Stomach (tissue), 9 donors: ENCODE measurements around the gene TRPV4. TPM values are rescaled to one million over a fixed set of nuclear protein-coding genes. Genes with fewer than 3 reads are reported as not detected.

Experiments used
- DNase-seq, 2 donors: peaks; one replicate each; pipeline versions ENCODE4 v3.0.0 to v3.0.0-alpha.2; 2013 to 2019
- H3K27ac ChIP-seq, 5 donors: fragments of 200-600 bp in 4 of 5; sonication (generic) in 4 of 5; one replicate each; pipeline ENCODE4 v1.5.1; 2013 to 2019; ENCODE audit warnings: mild to moderate bottlenecking in 1 of 5, moderate library complexity in 1 of 5
- H3K27me3 ChIP-seq, 3 donors: fragments of 200-600 bp; sonication (generic); one replicate each; pipeline ENCODE4 v1.5.1; 2017 to 2019; ENCODE audit warnings: mixed run types in 1 of 3
- H3K36me3 ChIP-seq, 4 donors: fragments of 200-600 bp; sonication (generic); 1 replicate in 3 of 4; 2 replicates in 1 of 4; pipeline ENCODE4 v1.5.1; 2016 to 2019
- H3K4me1 ChIP-seq, 4 donors: fragments of 200-600 bp; sonication (generic); one replicate each; pipeline ENCODE4 v1.5.1; 2016 to 2019
- H3K4me3 ChIP-seq, 4 donors: fragments of 200-600 bp; sonication (generic) in 3 of 4; one replicate each; pipeline ENCODE4 v1.5.1; 2016 to 2019; ENCODE audit warnings: mild to moderate bottlenecking in 1 of 4
- H3K9me3 ChIP-seq, 4 donors: fragments of 200-600 bp; sonication (generic); one replicate each; pipeline ENCODE4 v1.5.1; 2016 to 2019
- CTCF ChIP-seq, 7 experiments: fragments of 450-650 bp in 4 of 7; fragments of 200-600 bp in 3 of 7; sonication (generic) in 3 of 7; IDR thresholded peaks; one replicate each; pipeline ENCODE4 v1.5.1; 2016 to 2019; ENCODE audit warnings: antibody characterized with exemption in 7 of 7, control low read depth in 2 of 7, mild to moderate bottlenecking in 1 of 7
- EP300 ChIP-seq: sonication (generic); formaldehyde crosslinking; IDR thresholded peaks from one replicate; pipeline ENCODE4 v1.6.1; 2017; ENCODE audit warnings: antibody characterized with exemption
- POLR2A ChIP-seq, 4 donors: fragments of 450-650 bp; IDR thresholded peaks; one replicate each; pipeline ENCODE4 v1.6.1; 2016; ENCODE audit warnings: antibody characterized with exemption in 4 of 4, control low read depth in 2 of 4, mild to moderate bottlenecking in 1 of 4, moderate library complexity in 1 of 4
- POLR2AphosphoS5 ChIP-seq, 3 donors: sonication (generic); formaldehyde crosslinking; IDR thresholded peaks; one replicate each; pipeline ENCODE4 v1.6.1; 2016; ENCODE audit warnings: antibody characterized with exemption in 3 of 3
- WGBS, 5 donors: extraction: QIAGEN DNeasy Blood & Tissue Kit in 3 of 5; methylation state at CpG; one replicate each; pipeline versions ENCODE4 v1.1.5 to v1.1.7; 2013 to 2018; 5-methylcytosine and 5-hydroxymethylcytosine counted together
- intact Hi-C: fragments of 100-400 bp; cut with DNase I; formaldehyde crosslinking; loops from one replicate; pipeline ENCODE4 v1.15.1; 2023; ENCODE audit warnings: low total_unique reads
- polyA plus RNA-seq, 3 donors: library from polyadenylated mRNA; stranded (reverse); fragments of 200-250 nt; gene quantifications; one replicate each; pipeline ENCODE4 v1.2.3, GENCODE V29; 2013
- total RNA-seq, 5 donors: library from RNA; depleted of rRNA; stranded (reverse); fragments of >200 nt; gene quantifications; one replicate each; pipeline versions ENCODE4 v1.1.0 to v1.2.3, GENCODE V29; 2014 to 2016
- donor health status: healthy with polysubstance abuse.
- donor health status: Bipolar disorder and iron deficiency.
- donor health status: healthy.

The TRPV4 gene
- total and polyA plus RNA-seq, 8 donors, result 0.75 to 3.8 (median 1.4) TPM; not detected in 4

- TF ChIP-seq POLR2A (IDR thresholded peaks at IDR 0.05) (no peak), EP300 (no peak), CTCF (IDR thresholded peaks at IDR 0.05) (no peak), POLR2AphosphoS5 (IDR thresholded peaks at IDR 0.05) (no peak)
- no peaks in the 10 kb centered on the region for H3K9me3 ChIP-seq
- H3K4me1 ChIP-seq, result no peaks in the 10 kb centered on the region
- no peak overlapping the region for H3K27ac ChIP-seq
- DNase-seq, result no peak
- H3K36me3 ChIP-seq, result no peaks in the 10 kb centered on the region
- 86 to 93% (median 90%) methylated on average over 4 of the region's 4 CpGs for WGBS, 5 donors
- intact Hi-C loops, result no loop called here
- peaks cover 0 to 19% (median 0%) of the 10 kb centered on the region in 3 donors for H3K27me3 ChIP-seq
- H3K4me3 ChIP-seq, result no peak overlapping the region
Observed at GRCh38 chr12:109815225-109815624, 18.0 kb downstream of the TRPV4 start.

- intact Hi-C loops, result no loop called here
- no peak for TF ChIP-seq CTCF (IDR thresholded peaks at IDR 0.05)
- no peak for TF ChIP-seq EP300
- no peak for TF ChIP-seq POLR2AphosphoS5 (IDR thresholded peaks at IDR 0.05)
- TF ChIP-seq POLR2A (IDR thresholded peaks at IDR 0.05), result no peak
- Histone ChIP-seq H3K9me3 (no peaks in the 10 kb centered on the region), H3K27me3 (peaks cover 0 to 19% (median 0%) of the 10 kb centered on the region in 3 donors), H3K27ac (no peak overlapping the region), H3K4me1 (no peaks in the 10 kb centered on the region), H3K4me3 (no peak overlapping the region), H3K36me3 (no peaks in the 10 kb centered on the region)
- DNase-seq, result no peak
- 73 to 92% (median 78%) methylated on average over 13 to 20 of the region's 20 CpGs for WGBS, 5 donors
Observed at GRCh38 chr12:109814600-109815150, 18.5 kb downstream of the TRPV4 start.

- Histone ChIP-seq H3K4me3 (no peak overlapping the region), H3K9me3 (no peaks in the 10 kb centered on the region), H3K36me3 (no peaks in the 10 kb centered on the region), H3K27me3 (peaks cover 0 to 19% (median 0%) of the 10 kb centered on the region in 3 donors), H3K4me1 (no peaks in the 10 kb centered on the region), H3K27ac (no peak overlapping the region)
- no peak for TF ChIP-seq POLR2A (IDR thresholded peaks at IDR 0.05)
- no peak for TF ChIP-seq CTCF (IDR thresholded peaks at IDR 0.05)
- TF ChIP-seq EP300, result no peak
- TF ChIP-seq POLR2AphosphoS5 (IDR thresholded peaks at IDR 0.05), result no peak
- no peak for DNase-seq
- intact Hi-C loops, result no loop called here
- 89 to 95% (median 93%) methylated on average over 6 of the region's 6 CpGs for WGBS, 5 donors
Observed at GRCh38 chr12:109813810-109814416, 19.3 kb downstream of the TRPV4 start.

GRCh38 chr12:109811624-109811995 is 21.6 kb downstream of the TRPV4 start:
- H3K9me3 ChIP-seq, result no peaks in the 10 kb centered on the region
- H3K36me3 ChIP-seq, result no peaks in the 10 kb centered on the region
- 65 to 84% (median 71%) methylated on average over 5 of the region's 5 CpGs for WGBS, 5 donors
- TF ChIP-seq EP300 (no peak), CTCF (IDR thresholded peaks at IDR 0.05) (no peak), POLR2AphosphoS5 (IDR thresholded peaks at IDR 0.05) (no peak), POLR2A (IDR thresholded peaks at IDR 0.05) (no peak)
- intact Hi-C loops, result no loop called here
- no peak overlapping the region for H3K27ac ChIP-seq
- no peak for DNase-seq
- peaks cover 0 to 9% (median 0%) of the 10 kb centered on the region in 3 donors for H3K27me3 ChIP-seq
- H3K4me1 ChIP-seq, result no peaks in the 10 kb centered on the region
- H3K4me3 ChIP-seq, result no peak overlapping the region
